Measurements from ENCODE around the gene ZNF276.
A peak's percentile ranks its signal among the peaks of the same experiment; 100 is the strongest.

Gene ZNF276

DNA sequence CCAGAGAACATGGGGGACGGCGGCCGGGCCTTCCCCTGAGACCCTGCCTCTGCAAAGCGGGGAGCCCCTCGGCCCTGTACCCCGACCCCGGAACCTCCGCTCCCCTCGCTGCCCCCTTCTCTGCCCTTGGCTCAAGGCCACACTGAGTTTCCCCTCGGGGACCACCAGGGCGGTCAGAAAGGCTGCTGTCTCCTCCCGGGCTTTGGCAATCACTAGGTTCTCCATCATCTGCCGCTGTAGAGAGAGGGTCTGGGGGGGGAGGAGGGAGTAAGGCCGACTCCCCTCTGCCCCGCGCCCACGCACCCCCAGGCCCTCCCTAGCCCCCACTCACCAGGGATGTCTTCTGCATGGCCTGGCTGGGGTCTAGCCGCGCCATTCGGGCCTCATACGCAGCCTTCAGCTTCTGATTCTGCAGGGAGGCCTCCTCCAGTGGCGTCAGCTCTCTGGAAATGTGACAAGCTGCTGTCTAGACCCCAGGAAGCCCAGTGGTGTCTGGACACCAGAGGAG lies 9.0 kb upstream of the ZNF276 start:
- no peak for TF ChIP-seq CTCF (IDR thresholded peaks at IDR 0.05)
- TF ChIP-seq ZFX (IDR thresholded peaks at IDR 0.05; ENCODE audit: borderline replicate concordance) = no peak
- H3K27ac ChIP-seq = peak overlapping the region; percentile 80

GRCh38 chr16:89716493-89716892 lies 4.8 kb upstream of the ZNF276 start:
- peak overlapping the region; percentile 34 for H3K27ac ChIP-seq
- TF ChIP-seq CTCF (IDR thresholded peaks at IDR 0.05) (no peak), ZFX (IDR thresholded peaks at IDR 0.05; ENCODE audit: borderline replicate concordance) (no peak)

- TF ChIP-seq ZFX (IDR thresholded peaks at IDR 0.05; ENCODE audit: borderline replicate concordance) (no peak), CTCF (IDR thresholded peaks at IDR 0.05) (no peak)
Measured at GRCh38 chr16:89716916-89717687, 4.2 kb upstream of the ZNF276 start.

DNA sequence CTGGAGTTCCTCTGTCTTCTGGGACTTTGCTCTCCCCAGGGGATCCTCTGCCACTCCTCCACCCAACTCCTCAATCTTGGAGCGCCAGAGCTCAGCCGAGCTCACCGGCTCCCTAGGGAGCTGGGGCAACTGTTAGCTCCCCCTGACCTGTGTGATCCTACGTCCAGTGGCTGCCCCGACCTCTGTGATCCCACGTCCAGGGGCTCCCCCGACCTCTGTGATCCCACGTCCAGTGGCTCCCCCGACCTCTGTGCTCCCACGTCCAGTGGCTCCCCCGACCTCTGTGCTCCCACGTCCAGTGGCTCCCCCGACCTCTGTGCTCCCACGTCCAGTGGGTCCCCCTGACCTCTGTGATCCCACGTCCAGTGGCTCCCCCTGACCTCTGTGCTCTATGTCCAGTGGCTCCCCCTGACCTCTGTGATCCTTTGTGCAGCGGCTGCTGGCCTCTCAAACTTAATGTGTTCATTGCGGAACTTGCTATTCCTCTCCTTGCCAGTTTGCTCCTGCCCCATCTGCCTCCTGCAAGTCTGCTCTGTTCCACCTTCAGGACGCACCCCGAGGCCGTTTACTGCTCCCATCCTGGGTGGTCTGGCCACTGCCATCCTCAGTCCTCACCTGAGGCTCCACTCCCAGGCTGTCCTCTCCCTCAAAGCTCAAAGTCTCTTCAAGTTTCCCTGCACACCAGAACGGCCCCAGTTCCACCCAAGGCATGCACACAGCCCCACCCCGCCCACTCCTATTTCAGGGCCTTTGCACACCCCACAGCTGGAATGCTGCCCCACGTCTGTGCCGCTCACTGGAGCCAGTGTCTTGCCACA lies 3.4 kb upstream of the ZNF276 start:
- no peak for TF ChIP-seq CTCF (IDR thresholded peaks at IDR 0.05)
- TF ChIP-seq ZFX (IDR thresholded peaks at IDR 0.05; ENCODE audit: borderline replicate concordance) = no peak
- peak overlapping the region; percentile 97 for H3K27ac ChIP-seq

More at GRCh38 chr16:89716916-89717687, 4.2 kb upstream of the ZNF276 start:
- peak overlapping the region; percentile 97 for H3K27ac ChIP-seq

DNA sequence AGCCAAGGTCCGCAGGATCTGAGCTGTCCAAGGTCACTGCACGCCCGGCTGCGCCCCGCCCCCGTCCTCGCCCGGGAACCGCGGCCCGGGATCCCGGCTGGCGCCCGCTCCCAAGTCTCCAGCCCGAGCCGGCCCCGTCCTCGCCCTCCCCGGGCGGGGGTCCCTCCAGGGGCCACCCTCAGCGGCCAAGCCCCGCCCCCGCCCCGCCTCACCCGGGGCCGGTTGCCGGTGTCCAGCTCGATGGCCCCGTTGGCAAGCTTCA lies 855 bp upstream of the ZNF276 start:
- peak overlapping the region; percentile 97 for H3K27ac ChIP-seq
- TF ChIP-seq CTCF (IDR thresholded peaks at IDR 0.05) = no peak
- no peak for TF ChIP-seq ZFX (IDR thresholded peaks at IDR 0.05; ENCODE audit: borderline replicate concordance)

DNA sequence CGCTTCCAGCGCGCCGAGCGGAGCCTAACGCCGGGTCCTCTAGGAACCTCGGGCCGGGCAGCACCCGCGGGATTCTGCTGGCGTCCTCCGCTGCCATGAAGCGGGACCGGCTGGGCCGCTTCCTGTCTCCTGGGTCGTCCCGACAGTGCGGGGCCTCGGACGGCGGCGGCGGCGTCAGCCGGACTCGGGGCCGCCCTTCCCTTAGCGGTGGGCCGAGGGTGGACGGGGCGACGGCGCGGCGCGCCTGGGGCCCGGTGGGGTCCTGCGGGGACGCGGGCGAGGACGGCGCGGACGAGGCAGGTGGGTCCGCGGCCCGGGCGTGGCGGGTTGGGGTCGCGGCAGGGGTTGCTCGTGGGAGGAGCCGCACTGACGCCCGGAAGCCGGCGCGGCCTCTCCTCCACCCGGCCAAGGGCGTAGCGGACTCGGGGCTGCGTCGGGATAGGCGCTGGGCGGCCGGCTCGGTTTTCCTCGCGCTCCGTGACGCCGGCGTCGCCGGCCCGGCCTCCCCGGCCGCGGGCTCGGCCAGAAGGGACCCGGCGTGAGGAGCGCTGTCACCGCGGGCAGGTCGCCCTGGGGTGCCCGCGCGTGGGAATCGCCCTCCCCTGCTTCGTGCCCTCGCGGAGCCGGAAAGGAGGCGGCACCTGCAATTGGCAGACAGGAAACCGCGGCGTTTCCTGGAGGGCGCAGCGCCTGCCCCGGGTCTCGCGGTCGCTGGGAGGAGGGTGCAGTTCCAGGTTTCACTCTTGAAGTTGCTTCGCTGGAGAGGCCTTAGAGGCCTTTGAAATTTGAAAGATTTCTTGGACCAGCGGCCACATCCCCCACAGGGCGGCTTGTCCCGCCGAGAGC lies 432 bp downstream of the ZNF276 start:
- H3K27ac ChIP-seq = peak overlapping the region; percentile 97
- TF ChIP-seq CTCF (IDR thresholded peaks at IDR 0.05) (no peak), ZFX (IDR thresholded peaks at IDR 0.05; ENCODE audit: borderline replicate concordance) (no peak)
